LNCaP clone FGC (cell line): ENCODE measurements around the gene NDST3.

ENCODE experiments used
- DNase-seq: peaks from one replicate; pipeline ENCODE4 v3.0.0-alpha.2; 2011; ENCODE audit warnings: low read depth
- H3K4me3 ChIP-seq: 2 replicates; pipeline ENCODE4 v1.5.1; 2011; ENCODE audit warnings: mild to moderate bottlenecking, low read depth, low read length, control low read depth
- CTCF ChIP-seq: IDR thresholded peaks from 2 replicates; pipeline ENCODE4 v1.5.1; 2012; ENCODE audit warnings: mild to moderate bottlenecking; ENCODE audit not compliant: control insufficient read depth, insufficient read depth; ENCODE audit errors: extremely low read depth

Gene NDST3

DNA sequence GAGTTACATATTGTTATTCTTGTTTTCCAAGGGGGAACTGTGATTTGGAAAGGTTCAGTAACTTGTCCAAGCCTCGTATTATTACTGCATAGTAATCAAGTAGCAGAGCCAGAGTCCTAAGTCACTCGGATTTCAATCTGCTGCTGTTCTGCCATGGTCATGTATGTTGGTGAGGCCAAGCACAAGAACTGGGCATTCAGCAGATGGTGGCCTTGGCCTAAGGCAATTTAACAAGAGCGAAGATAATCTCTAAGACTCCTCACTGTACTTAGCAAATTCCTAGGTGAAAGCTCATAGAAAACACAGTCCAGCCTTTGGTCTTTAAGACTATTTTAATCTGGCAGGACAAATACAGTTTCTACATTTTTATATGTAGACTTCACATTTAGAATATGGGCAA is 64.8 kb downstream of the NDST3 start:
- no peak for DNase-seq
- TF ChIP-seq CTCF = no peak
- H3K4me3 ChIP-seq = no peak overlapping the region

DNA sequence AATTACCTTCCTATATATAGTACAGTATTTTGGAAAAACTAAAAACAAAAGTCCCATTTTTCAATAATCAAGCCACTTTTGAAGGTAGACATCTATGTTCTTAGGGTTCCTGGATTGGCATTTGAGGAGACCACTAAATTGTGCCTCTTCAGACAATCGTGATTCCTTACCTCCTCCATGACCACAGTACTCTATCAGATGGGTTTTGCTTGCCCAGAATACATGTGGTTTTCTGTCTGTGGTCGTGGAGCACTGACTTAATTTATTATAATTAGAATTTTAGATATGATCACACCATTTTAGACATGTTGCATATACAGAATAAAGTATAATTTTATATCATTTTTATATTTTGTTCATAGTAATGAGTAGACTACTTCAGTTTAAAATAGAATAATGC is 67.9 kb downstream of the NDST3 start:
- H3K4me3 ChIP-seq = no peak overlapping the region
- no peak for TF ChIP-seq CTCF
- DNase-seq = no peak

GRCh38 chr4:118112117-118113046 is 78.1 kb downstream of the NDST3 start:
- H3K4me3 ChIP-seq = no peak overlapping the region
- no peak for TF ChIP-seq CTCF
- DNase-seq = no peak

- H3K4me3 ChIP-seq = no peak overlapping the region
- no peak for DNase-seq
- no peak for TF ChIP-seq CTCF
These were observed 78.9 kb downstream of the NDST3 start for GRCh38 chr4:118113220-118113619.

DNA sequence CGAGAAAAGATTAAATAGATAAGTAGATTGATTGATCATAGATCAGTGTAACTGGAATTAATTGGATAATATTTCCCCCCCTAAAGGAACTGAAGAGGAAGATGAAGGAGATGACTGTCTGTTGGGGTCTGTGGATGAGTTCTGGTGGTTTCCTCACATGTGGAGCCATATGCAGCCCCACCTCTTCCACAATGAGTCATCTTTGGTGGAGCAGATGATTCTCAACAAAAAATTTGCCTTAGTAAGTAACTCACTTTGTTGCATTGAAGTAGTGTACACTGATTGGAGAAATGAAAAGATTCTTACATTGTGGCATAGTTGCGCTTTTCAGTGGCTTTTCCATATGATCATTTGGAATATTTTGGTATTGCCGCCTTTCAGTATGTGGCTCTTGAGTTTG is 80.4 kb downstream of the NDST3 start:
- no peak for DNase-seq
- no peak for TF ChIP-seq CTCF
- H3K4me3 ChIP-seq = no peak overlapping the region

DNA sequence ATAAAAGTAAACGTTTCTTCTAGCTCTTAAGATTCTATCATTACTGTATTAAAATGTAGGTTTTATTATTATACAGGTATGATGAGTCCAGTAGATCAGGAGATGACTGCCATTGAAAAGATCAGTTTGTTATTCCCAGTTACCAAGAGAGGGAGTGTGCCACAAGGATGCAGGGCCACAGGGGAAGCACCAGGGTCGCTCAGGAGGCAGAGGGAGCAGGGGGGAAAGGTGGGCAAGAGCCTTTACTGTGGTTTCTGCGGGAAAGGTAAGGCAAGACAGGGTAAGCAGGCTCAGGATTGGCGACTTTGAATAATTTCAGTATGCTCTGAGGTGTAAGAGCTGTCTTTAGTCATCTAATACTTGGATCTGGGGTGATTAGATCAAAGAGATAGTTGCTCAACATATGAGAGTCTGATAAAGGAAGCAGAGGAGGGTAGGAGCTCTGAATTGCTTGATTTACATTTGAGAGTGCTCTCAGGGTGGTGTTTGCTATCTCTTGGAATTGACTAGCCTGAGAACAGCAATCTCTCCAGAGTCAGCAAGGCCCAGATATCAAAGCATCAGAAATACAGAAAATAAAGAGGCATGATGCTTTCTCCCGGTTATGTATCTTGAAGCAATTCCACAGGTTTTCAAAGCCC is 86.0 kb downstream of the NDST3 start:
- no peak overlapping the region for H3K4me3 ChIP-seq
- TF ChIP-seq CTCF = no peak
- DNase-seq = no peak

DNA sequence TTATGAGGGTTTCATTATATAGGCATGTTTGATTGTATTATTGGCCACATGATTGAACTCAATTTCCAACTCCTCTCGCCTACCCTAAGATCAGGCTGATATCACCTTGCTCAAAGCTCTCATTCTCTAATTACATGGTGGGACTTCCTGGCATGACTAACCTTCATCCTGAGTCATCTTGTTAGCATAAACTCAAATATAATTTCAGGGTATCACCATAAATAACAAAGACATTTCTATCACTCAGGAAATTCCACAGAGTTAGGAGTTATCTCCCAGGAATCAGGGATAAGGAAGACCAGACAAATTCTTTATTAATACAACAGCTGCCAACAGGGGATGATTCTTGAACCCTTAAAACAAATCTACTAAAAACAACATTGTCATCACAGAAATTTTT is 90.7 kb downstream of the NDST3 start:
- DNase-seq = no peak

More for the DNA sequence above, 90.7 kb downstream of the NDST3 start:
- H3K4me3 ChIP-seq = no peak overlapping the region
- TF ChIP-seq CTCF = no peak
